Parathyroid adenoma (tissue), 2 donors: ENCODE data around the gene VCL.
A peak's percentile ranks its signal among the peaks of the same experiment; 100 is the strongest.

ENCODE experiments used
- H2AFZ ChIP-seq: fragments of 300-600 bp; sonication (generic); one replicate; pipeline ENCODE4 v1.7.0; 2017; ENCODE audit warnings: antibody characterized with exemption, mild to moderate bottlenecking
- H3K27ac ChIP-seq: fragments of 300-600 bp; sonication (generic); one replicate; pipeline ENCODE4 v1.7.0; 2017
- H3K27me3 ChIP-seq: fragments of 300-600 bp; sonication (generic); one replicate; pipeline ENCODE4 v1.7.0; 2017; ENCODE audit warnings: low read length; ENCODE audit not compliant: control insufficient read depth, insufficient read depth
- H3K36me3 ChIP-seq: fragments of 300-600 bp; sonication (generic); one replicate; pipeline ENCODE4 v1.7.0; 2017; ENCODE audit warnings: low read length; ENCODE audit not compliant: control insufficient read depth, insufficient read depth
- H3K4me1 ChIP-seq: fragments of 300-600 bp; sonication (generic); one replicate; pipeline ENCODE4 v1.7.0; 2017; ENCODE audit warnings: control low read depth
- H3K4me2 ChIP-seq: fragments of 300-600 bp; sonication (generic); one replicate; pipeline ENCODE4 v1.7.0; 2017; ENCODE audit warnings: low read length
- H3K4me3 ChIP-seq: fragments of 300-600 bp; sonication (generic); one replicate; pipeline ENCODE4 v1.7.0; 2017; ENCODE audit warnings: low read depth, low read length
- H3K79me2 ChIP-seq: fragments of 300-600 bp; sonication (generic); one replicate; pipeline ENCODE4 v1.7.0; 2017; ENCODE audit warnings: control low read depth
- H3K9ac ChIP-seq: fragments of 300-600 bp; sonication (generic); one replicate; pipeline ENCODE4 v1.7.0; 2017; ENCODE audit warnings: mild to moderate bottlenecking
- H3K9me3 ChIP-seq: fragments of 300-600 bp; sonication (generic); one replicate; pipeline ENCODE4 v1.7.0; 2017; ENCODE audit warnings: low read length; ENCODE audit not compliant: control insufficient read depth
- CTCF ChIP-seq: fragments of 300-600 bp; sonication (generic); IDR thresholded peaks from one replicate; pipeline ENCODE4 v1.7.0; 2017; ENCODE audit warnings: antibody characterized with exemption, mild to moderate bottlenecking
- donor health status: primary hyperparathyroidism.

VCL gene

GRCh38 chr10:74151879-74152722 lies 154.2 kb downstream of the VCL start:
- Histone ChIP-seq H3K27me3 (no peaks in the 10 kb centered on the region), H3K4me3 (peak overlapping the region; percentile 84), H3K36me3 (no peaks in the 10 kb centered on the region), H3K9me3 (no peaks in the 10 kb centered on the region), H3K9ac (peak overlapping the region; percentile 40), H2AFZ (peak overlapping the region; percentile 97), H3K79me2 (peaks cover 23% of the 10 kb centered on the region), H3K4me2 (peak overlapping the region; percentile 72), H3K27ac (peak overlapping the region; percentile 95), H3K4me1 (peaks cover 3% of the 10 kb centered on the region)
- TF ChIP-seq CTCF, result no peak

- Histone ChIP-seq H3K4me3 (peak overlapping the region; percentile 13), H3K79me2 (peaks cover 16% of the 10 kb centered on the region), H3K27me3 (no peaks in the 10 kb centered on the region), H2AFZ (no peak overlapping the region), H3K9me3 (no peaks in the 10 kb centered on the region), H3K36me3 (no peaks in the 10 kb centered on the region), H3K27ac (no peak overlapping the region), H3K4me2 (no peak overlapping the region), H3K9ac (no peak overlapping the region), H3K4me1 (peaks cover 3% of the 10 kb centered on the region)
- TF ChIP-seq CTCF, result peak; percentile 22
Observed at GRCh38 chr10:74153123-74153522, 155.2 kb downstream of the VCL start.

GRCh38 chr10:74153676-74154075 lies 155.8 kb downstream of the VCL start:
- Histone ChIP-seq H3K4me3 (peak overlapping the region; percentile 13), H2AFZ (no peak overlapping the region), H3K79me2 (peaks cover 14% of the 10 kb centered on the region), H3K9ac (no peak overlapping the region), H3K4me1 (peaks cover 3% of the 10 kb centered on the region), H3K9me3 (no peaks in the 10 kb centered on the region), H3K4me2 (no peak overlapping the region), H3K27ac (no peak overlapping the region), H3K36me3 (no peaks in the 10 kb centered on the region), H3K27me3 (no peaks in the 10 kb centered on the region)
- no peak for TF ChIP-seq CTCF

GRCh38 chr10:74156919-74157289 lies 159.0 kb downstream of the VCL start:
- TF ChIP-seq CTCF, result no peak
- no peak overlapping the region for H3K4me2 ChIP-seq
- H2AFZ ChIP-seq, result no peak overlapping the region
- H3K9ac ChIP-seq, result no peak overlapping the region
- no peaks in the 10 kb centered on the region for H3K9me3 ChIP-seq
- peaks cover 1% of the 10 kb centered on the region for H3K4me1 ChIP-seq
- H3K27ac ChIP-seq, result no peak overlapping the region
- no peak overlapping the region for H3K4me3 ChIP-seq
- H3K27me3 ChIP-seq, result no peaks in the 10 kb centered on the region
- peaks cover 7% of the 10 kb centered on the region for H3K79me2 ChIP-seq
- no peaks in the 10 kb centered on the region for H3K36me3 ChIP-seq

- Histone ChIP-seq H3K79me2 (peaks cover 9% of the 10 kb centered on the region), H3K4me1 (no peaks in the 10 kb centered on the region), H3K27ac (no peak overlapping the region), H3K4me3 (no peak overlapping the region), H3K9ac (no peak overlapping the region), H2AFZ (no peak overlapping the region), H3K9me3 (no peaks in the 10 kb centered on the region), H3K27me3 (no peaks in the 10 kb centered on the region), H3K36me3 (no peaks in the 10 kb centered on the region), H3K4me2 (no peak overlapping the region)
- TF ChIP-seq CTCF, result no peak
Observed at GRCh38 chr10:74160013-74160412, 162.1 kb downstream of the VCL start.
